Neural cell (in vitro differentiated cells): ENCODE data around the gene MAJIN.

ENCODE experiments used
- RAD21 ChIP-seq: fragments of 450-650 bp; conservative IDR thresholded peaks from 2 replicates; pipeline ENCODE4 v1.6.1; 2014; ENCODE audit warnings: antibody characterized with exemption, mild to moderate bottlenecking, moderate library complexity
- SMC3 ChIP-seq: fragments of 450-650 bp; conservative IDR thresholded peaks from 2 replicates; pipeline ENCODE4 v1.6.1; 2014; ENCODE audit warnings: antibody characterized with exemption, mild to moderate bottlenecking, moderate library complexity; ENCODE audit not compliant: poor library complexity
- TAF1 ChIP-seq: IDR thresholded peaks from 2 replicates; pipeline ENCODE4 v1.6.1; 2012; ENCODE audit warnings: low read depth
- TF ChIP-seq, protein P1 (sequence below): fragments of 450-650 bp; IDR thresholded peaks from 2 replicates; pipeline ENCODE4 v1.5.1; 2014; ENCODE audit warnings: antibody characterized with exemption, mild to moderate bottlenecking, moderate library complexity; ENCODE audit not compliant: poor library complexity, severe bottlenecking

DNA sequence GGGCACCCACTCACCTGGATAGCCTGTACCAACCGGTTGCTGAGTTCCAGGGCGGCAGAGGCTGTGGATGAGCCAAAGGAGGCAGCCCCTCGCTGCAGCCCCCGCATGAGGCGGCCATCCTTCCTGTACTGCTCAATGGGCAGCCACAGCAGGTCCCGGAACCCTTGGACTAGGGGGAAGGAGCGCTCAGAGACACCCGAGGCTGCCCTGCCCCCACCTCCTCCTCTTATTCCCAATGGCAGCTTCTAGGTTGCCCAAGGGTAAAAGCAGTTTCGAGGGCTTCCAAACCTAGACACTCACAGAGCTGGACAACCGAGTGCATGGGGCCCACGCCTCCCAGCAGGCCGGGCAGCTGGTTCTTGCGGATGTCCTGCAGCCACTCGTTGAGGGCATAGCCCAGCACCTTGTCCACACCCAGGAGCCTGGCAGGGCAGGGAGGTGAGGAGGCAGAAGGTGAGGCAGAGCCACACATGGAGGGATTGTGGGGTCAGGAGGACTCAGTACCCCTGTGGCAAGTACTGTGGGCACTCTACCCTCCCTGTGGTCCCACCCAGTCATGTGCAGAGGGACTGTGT is 75.4 kb downstream of the MAJIN start:
- TF ChIP-seq, protein P1, sequence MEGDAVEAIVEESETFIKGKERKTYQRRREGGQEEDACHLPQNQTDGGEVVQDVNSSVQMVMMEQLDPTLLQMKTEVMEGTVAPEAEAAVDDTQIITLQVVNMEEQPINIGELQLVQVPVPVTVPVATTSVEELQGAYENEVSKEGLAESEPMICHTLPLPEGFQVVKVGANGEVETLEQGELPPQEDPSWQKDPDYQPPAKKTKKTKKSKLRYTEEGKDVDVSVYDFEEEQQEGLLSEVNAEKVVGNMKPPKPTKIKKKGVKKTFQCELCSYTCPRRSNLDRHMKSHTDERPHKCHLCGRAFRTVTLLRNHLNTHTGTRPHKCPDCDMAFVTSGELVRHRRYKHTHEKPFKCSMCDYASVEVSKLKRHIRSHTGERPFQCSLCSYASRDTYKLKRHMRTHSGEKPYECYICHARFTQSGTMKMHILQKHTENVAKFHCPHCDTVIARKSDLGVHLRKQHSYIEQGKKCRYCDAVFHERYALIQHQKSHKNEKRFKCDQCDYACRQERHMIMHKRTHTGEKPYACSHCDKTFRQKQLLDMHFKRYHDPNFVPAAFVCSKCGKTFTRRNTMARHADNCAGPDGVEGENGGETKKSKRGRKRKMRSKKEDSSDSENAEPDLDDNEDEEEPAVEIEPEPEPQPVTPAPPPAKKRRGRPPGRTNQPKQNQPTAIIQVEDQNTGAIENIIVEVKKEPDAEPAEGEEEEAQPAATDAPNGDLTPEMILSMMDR: no peak
- TF ChIP-seq RAD21: no peak
- no peak for TF ChIP-seq TAF1
- no peak for TF ChIP-seq SMC3
